Raji (cell line): Measurements from ENCODE around the gene ARL8A.

Experiments used
- POLR2A ChIP-seq: IDR thresholded peaks from 2 replicates; pipeline ENCODE4 v1.6.1; 2011; ENCODE audit warnings: low read depth, low read length, control low read depth; ENCODE audit not compliant: insufficient read depth

Gene ARL8A

GRCh38 chr1:202154148-202154765, 9.7 kb upstream of the ARL8A start:
- no peak for TF ChIP-seq POLR2A

- no peak for TF ChIP-seq POLR2A
These were observed 8.7 kb upstream of the ARL8A start for GRCh38 chr1:202153284-202153683.

GRCh38 chr1:202152399-202152798, 7.9 kb upstream of the ARL8A start:
- no peak for TF ChIP-seq POLR2A

GRCh38 chr1:202151045-202151444, 6.5 kb upstream of the ARL8A start:
- no peak for TF ChIP-seq POLR2A

- no peak for TF ChIP-seq POLR2A
These were observed 6.1 kb upstream of the ARL8A start for GRCh38 chr1:202150602-202151001.

- no peak for TF ChIP-seq POLR2A
These were observed 5.7 kb upstream of the ARL8A start for GRCh38 chr1:202150187-202150586.

- no peak for TF ChIP-seq POLR2A
These were observed 5.0 kb upstream of the ARL8A start for GRCh38 chr1:202149566-202149965.

GRCh38 chr1:202148391-202148790, 3.9 kb upstream of the ARL8A start:
- no peak for TF ChIP-seq POLR2A

GRCh38 chr1:202146993-202147392, 2.5 kb upstream of the ARL8A start:
- TF ChIP-seq POLR2A = no peak

GRCh38 chr1:202146279-202146678, 1.7 kb upstream of the ARL8A start:
- TF ChIP-seq POLR2A = no peak

- no peak for TF ChIP-seq POLR2A
These were observed 669 bp upstream of the ARL8A start for GRCh38 chr1:202145068-202145743.

- TF ChIP-seq POLR2A = peak; percentile 40
These were observed 652 bp downstream of the ARL8A start for GRCh38 chr1:202143768-202144401.

GRCh38 chr1:202143011-202143767, 1.3 kb downstream of the ARL8A start:
- TF ChIP-seq POLR2A = no peak

GRCh38 chr1:202140833-202141232, 3.7 kb downstream of the ARL8A start:
- TF ChIP-seq POLR2A = no peak

GRCh38 chr1:202135221-202135721, 9.3 kb downstream of the ARL8A start:
- no peak for TF ChIP-seq POLR2A
